Bronchial epithelial cell (primary cell): ENCODE data around the gene SERPINF2. TPM values are rescaled to one million over a fixed set of nuclear protein-coding genes. Genes with fewer than 3 reads are reported as not detected.

ENCODE experiments used
- DNase-seq: peaks from one replicate; pipeline ENCODE4 v3.0.0-alpha.2; 2010; ENCODE audit warnings: low read depth
- FAIRE-seq: peaks from 2 replicates; lab custom pipeline; 2011; peaks lifted over from hg19 to GRCh38; lab: Jason Lieb, UNC
- H3K27me3 ChIP-seq: 2 replicates; pipeline ENCODE4 v1.5.1; 2011; ENCODE audit warnings: low read length; ENCODE audit not compliant: control insufficient read depth, insufficient read depth
- H3K36me3 ChIP-seq: 2 replicates; pipeline ENCODE4 v1.5.1; 2011; ENCODE audit warnings: low read length; ENCODE audit not compliant: control insufficient read depth, insufficient read depth
- H3K4me3 ChIP-seq: 2 replicates; pipeline ENCODE4 v1.5.1; 2011; ENCODE audit warnings: mild to moderate bottlenecking, low read depth, low read length, control low read depth
- CTCF ChIP-seq: IDR thresholded peaks from 2 replicates; pipeline ENCODE4 v1.5.1; 2011; ENCODE audit warnings: mild to moderate bottlenecking, moderate library complexity, low read length, control low read depth, inconsistent platforms; ENCODE audit not compliant: insufficient read depth, severe bottlenecking
- total RNA-seq: library from RNA; depleted of rRNA; stranded (reverse); fragments of >200 nt; gene quantifications from 2 replicates; pipeline ENCODE4 v1.2.1, GENCODE V29; 2014

Gene SERPINF2
- total RNA-seq, 1 donor from 2014 or later, result 0.79 TPM

GRCh38 chr17:1710807-1711553 lies 31.7 kb upstream of the SERPINF2 start:
- peak overlapping the region; percentile 75 for H3K4me3 ChIP-seq
- no peaks in the 10 kb centered on the region for H3K27me3 ChIP-seq
- DNase-seq (peak; percentile 44), FAIRE-seq (no peak)
- no peak for TF ChIP-seq CTCF
- peaks cover 29% of the 10 kb centered on the region for H3K36me3 ChIP-seq

- FAIRE-seq (no peak), DNase-seq (no peak)
- H3K27me3 ChIP-seq, result no peaks in the 10 kb centered on the region
- peaks cover 29% of the 10 kb centered on the region for H3K36me3 ChIP-seq
- no peak for TF ChIP-seq CTCF
- H3K4me3 ChIP-seq, result no peak overlapping the region
Measured at GRCh38 chr17:1711804-1712203, 30.9 kb upstream of the SERPINF2 start.

- Histone ChIP-seq H3K27me3 (no peaks in the 10 kb centered on the region), H3K4me3 (no peak overlapping the region), H3K36me3 (peaks cover 29% of the 10 kb centered on the region)
- DNase-seq, result no peak
- TF ChIP-seq CTCF, result no peak
- no peak for FAIRE-seq
Measured at GRCh38 chr17:1712271-1712670, 30.4 kb upstream of the SERPINF2 start.

GRCh38 chr17:1713160-1713877 lies 29.4 kb upstream of the SERPINF2 start:
- no peaks in the 10 kb centered on the region for H3K27me3 ChIP-seq
- DNase-seq, result no peak
- H3K36me3 ChIP-seq, result peaks cover 27% of the 10 kb centered on the region
- no peak overlapping the region for H3K4me3 ChIP-seq
- FAIRE-seq, result no peak
- no peak for TF ChIP-seq CTCF

- H3K4me3 ChIP-seq, result peak overlapping the region; percentile 87
- no peaks in the 10 kb centered on the region for H3K27me3 ChIP-seq
- DNase-seq, result peak; percentile 41
- no peak for FAIRE-seq
- peaks cover 25% of the 10 kb centered on the region for H3K36me3 ChIP-seq
- peak; percentile 62 for TF ChIP-seq CTCF
Measured at GRCh38 chr17:1713878-1714426, 28.7 kb upstream of the SERPINF2 start.
